Activated CD8-positive, alpha-beta memory T cell treated with anti-CD3 and anti-CD28 coated beads for 1 hour (primary cell): ENCODE data around the gene GRAP.

Experiments
- DNase-seq, 2 donors: peaks; one replicate each; pipeline ENCODE4 v3.0.0-alpha.2; 2020; ENCODE audit warnings: low read depth in 1 of 2; ENCODE audit errors: extremely low read depth in 1 of 2

The GRAP gene

DNA sequence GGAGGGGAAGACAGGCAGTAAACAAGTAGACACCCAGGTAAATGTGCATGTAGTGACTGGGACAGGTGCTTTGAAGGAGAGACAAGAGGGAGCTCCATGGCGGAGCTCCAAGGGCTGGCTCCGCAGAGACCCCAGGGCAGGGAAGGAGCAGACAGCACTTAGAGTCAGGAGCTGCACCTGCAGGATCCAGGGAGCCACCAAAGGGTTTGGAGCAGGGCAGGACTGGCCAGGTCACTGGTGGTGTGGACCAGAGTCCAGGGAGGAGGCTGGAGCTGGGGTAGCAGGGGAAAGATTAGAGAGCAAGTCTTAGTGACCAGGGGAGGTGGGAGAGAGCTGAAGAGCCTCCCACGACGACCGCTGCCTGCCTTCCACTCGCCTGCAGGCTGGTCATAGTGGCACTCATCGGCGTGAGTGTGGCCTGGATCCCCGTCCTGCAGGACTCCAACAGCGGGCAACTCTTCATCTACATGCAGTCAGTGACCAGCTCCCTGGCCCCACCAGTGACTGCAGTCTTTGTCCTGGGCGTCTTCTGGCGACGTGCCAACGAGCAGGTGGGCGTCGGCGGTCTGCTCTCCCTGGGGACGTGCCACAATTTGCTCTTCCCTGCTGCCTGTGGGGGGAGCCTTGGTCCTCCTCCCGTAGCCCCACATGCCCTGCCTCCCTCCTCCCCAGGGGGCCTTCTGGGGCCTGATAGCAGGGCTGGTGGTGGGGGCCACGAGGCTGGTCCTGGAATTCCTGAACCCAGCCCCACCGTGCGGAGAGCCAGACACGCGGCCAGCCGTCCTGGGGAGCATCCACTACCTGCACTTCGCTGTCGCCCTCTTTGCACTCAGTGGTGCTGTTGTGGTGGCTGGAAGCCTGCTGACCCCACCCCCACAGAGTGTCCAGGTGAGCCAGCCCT lies 27.5 kb downstream of the GRAP start:
- DNase-seq, result no peak

DNA sequence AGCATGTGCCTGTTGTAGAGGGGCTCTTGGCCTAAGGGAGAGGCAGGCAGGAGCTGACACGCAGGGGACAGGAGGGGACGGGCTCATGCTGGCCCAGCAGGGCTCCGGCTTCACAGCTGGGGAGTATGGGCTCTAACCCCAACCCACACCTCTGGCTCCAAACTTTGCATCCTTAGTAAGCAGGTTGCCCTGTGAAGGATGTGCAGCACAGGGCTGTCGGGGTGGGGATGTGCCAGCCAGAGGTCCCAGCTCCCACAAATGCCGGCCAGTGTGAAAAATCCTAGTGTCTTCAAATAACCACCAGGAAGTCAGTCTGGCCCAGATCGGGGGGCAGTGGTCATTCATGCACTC lies 28.2 kb downstream of the GRAP start:
- DNase-seq, result no peak

GRCh38 chr17:19017804-19018599 lies 28.8 kb downstream of the GRAP start:
- no peak for DNase-seq

DNA sequence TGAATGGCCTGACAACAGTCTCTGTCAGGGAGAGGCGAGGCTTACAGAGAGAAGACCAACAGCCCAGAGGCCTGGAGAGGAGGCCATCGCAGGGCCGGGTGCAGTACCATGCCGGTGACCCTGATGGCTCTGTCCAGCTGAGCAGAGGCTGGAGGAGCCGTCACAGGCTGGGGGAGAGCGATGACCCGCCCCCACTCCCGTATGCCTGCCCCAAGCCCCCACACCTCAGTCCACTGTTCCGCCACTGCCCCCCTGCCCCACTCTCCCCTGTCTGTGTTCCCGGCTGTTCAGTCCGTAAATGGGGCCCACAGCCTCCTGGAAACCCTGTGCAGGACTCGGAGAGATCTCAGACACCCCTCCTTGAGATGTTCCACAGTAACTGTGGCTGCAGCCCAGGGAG lies 29.4 kb downstream of the GRAP start:
- no peak for DNase-seq

DNA sequence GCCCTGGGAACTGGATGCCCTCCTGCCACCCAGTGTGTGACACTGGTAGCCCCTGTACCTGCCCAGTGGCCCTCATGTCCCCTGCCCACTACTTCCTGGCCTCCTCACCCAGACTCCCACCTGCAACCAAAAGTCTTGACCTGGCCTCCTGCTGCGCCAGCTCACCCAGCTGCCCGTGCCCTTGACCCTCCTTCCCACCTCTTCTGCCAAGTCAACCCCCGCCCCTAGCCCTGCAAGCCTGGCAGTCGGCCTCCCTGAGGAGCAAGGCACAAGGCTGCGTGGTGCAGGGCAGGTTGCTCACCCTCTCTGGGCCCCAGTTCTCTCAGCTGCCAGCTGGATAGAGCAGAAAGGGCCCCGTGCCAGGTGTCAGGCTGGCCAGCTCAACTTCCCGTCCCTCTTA lies 29.9 kb downstream of the GRAP start:
- no peak for DNase-seq

DNA sequence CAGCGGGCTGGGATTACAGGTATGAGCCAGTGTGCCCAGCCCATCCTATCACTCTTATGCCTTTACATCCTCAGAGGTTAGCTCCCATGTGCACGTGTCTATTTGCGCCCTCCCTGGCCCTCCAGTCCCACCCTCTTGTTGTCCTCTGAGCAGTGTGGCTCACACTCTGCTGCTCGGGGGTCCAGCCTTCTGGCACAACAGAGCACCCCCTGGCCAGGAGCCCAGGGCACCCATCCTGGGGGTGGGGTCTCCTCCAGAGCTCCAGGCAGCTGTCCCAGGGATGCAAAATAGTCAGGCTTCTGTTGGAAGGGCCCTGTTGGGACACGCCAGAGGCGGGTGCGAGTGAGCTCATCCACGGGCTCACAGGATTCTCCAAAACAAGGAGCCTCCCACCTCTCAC lies 30.5 kb downstream of the GRAP start:
- no peak for DNase-seq

- DNase-seq, result no peak
These were observed 31.3 kb downstream of the GRAP start for GRCh38 chr17:19015428-19015827.

DNA sequence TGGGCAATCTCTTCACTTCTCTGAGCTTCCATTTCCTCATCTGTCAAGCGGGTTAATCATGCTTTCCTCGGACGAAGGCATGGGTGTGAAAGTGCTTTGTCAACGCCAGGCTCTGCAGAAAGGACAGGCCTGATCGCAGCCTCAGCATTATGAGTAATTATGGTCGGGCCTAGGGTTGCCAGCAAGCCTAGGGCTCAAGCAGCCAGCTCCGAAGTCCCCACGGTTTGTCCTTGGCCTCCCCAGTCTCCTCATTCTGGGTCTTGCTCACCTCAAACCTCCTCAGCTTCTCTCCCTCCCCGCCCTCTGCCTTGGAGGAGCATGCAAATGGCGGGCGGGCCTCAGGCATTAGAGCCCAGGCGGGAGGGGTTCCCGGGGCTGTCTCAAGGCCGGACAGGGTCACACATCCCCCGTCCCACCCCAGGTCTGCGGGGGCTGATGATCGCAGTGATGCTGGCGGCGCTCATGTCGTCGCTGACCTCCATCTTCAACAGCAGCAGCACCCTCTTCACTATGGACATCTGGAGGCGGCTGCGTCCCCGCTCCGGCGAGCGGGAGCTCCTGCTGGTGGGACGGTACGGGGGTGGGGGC lies 32.0 kb downstream of the GRAP start:
- no peak for DNase-seq

- no peak for DNase-seq
These were observed 32.7 kb downstream of the GRAP start for GRCh38 chr17:19013806-19014627.

GRCh38 chr17:19013226-19013625 lies 33.5 kb downstream of the GRAP start:
- DNase-seq, result no peak

- no peak for DNase-seq
These were observed 34.3 kb downstream of the GRAP start for GRCh38 chr17:19012171-19013080.

DNA sequence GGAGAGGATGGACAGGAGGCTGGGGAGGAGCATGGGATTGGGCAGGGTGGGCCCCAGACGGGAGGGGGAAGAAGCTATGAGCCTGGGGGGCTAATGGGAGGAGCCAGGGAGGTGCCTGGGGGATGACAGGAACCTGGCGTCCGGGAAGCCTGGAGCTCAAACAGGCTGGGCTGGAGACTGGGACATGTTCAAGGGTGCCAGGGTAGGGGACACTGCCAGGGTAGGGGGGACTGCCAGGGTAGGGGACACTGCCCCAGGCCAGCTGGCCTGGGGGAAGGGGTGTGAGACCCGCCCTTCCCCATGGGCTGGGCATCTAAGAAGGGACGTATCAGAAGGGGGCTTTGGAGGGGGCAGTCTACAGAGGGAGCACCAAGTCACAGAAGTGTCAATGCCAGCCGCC lies 35.2 kb downstream of the GRAP start:
- no peak for DNase-seq

GRCh38 chr17:19010729-19011505 lies 35.8 kb downstream of the GRAP start:
- DNase-seq, result no peak

GRCh38 chr17:19009970-19010369 lies 36.8 kb downstream of the GRAP start:
- no peak for DNase-seq

DNA sequence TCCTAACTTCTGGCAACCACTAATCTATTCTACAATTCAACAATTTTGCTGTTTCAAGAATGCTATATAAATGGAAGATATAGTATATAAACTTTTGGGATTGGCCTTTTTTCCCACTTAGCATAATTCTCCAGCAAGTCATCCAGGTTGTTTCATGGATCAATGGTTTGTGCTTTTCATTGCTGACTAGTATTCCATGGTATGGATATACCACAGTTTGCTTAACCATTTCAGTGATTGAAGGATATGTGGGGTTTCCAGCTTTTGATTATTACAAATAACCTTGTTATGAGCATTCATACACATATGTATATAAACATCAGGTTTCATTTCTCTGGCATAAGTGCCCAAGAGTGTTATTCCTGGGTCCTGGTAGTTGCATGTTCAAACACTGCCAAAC lies 40.1 kb downstream of the GRAP start:
- no peak for DNase-seq

DNA sequence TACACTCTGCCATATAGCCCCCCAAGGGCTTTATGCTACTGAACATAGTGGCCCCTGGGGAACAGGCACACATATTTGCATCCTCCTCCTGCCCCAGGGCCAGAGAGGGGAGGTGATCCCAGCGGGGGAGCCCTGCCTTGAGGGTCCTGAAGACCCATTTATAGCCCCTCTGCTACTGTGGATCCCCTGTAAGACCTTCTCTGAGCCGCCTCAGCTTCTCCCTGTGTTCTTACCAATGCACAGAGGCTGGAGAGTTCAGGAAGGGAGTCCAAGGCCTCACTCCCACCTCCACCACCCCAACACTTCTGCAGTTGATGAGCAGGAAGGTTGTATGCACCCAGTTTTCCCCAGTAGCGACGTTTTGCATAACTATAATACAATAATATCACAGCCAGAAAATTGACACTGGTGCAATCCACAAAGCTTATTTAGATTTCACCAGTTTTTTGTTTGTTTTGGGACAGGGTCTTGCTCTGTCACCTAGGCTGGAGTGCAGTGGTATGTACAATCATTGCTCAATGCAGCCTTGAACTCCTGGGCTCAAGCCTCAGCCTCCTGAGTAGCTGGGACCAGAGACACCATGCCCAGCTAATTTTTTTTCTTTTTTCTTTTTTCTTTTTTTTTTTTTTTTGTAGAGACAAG lies 40.8 kb downstream of the GRAP start:
- no peak for DNase-seq

GRCh38 chr17:19005137-19005773 lies 41.5 kb downstream of the GRAP start:
- no peak for DNase-seq
